Fibroblast of villous mesenchyme (primary cell): ENCODE measurements around the gene TRMT1. TPM values are rescaled to one million over a fixed set of nuclear protein-coding genes. Genes with fewer than 3 reads are reported as not detected.
A peak's percentile ranks its signal among the peaks of the same experiment; 100 is the strongest.

Source experiments
- DNase-seq: peaks from one replicate; pipeline ENCODE4 v3.0.0-alpha.2; 2010; ENCODE audit warnings: low read depth
- H3K4me3 ChIP-seq: 2 replicates; pipeline ENCODE4 v1.5.1; 2011; ENCODE audit warnings: low read depth, mild to moderate bottlenecking, low read length
- CTCF ChIP-seq: IDR thresholded peaks from 2 replicates; pipeline ENCODE4 v1.5.1; 2012; ENCODE audit warnings: low read depth, mild to moderate bottlenecking, low read length; ENCODE audit not compliant: insufficient read depth
- total RNA-seq: library from RNA; depleted of rRNA; stranded (reverse); fragments of >200 nt; gene quantifications from 2 replicates; pipeline ENCODE4 v1.2.3, GENCODE V29; 2012

Gene TRMT1
- total RNA-seq, 1 donor = 25.9 TPM

DNA sequence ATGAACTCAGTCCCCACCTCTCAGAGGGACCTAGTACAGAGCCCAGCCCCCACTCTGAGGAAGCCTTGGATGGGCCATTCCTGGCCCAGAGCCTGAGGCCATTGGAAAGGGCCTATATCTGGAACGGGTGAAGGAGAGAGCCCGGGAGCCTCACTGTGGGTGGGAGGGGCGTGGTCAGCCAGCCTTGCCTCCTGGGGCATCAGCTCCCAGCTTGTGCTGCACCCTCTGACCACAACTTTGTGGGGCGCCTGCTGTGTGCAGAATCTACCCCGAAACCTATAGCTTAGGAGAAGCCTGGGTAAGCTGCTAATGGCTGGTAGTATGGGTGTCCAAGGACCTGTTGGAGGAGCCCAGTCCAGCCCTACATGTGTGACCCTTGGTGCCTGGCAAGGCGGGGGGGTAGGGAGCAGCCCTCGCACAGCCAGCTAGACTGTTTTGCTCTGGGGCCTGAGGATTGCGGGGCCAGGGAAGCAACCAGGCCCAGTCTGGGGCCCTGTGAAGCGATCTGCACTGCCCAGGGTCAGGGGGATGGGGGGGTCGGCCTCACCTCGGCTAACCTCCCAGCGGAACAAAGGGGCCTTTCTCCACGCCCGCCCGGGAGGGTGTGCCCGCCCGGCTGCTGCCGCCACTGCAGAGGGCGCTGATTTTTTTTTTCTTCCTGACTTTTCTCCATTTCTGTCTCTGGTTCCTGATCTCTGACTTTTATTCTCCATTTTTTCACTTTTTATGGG is 56.1 kb downstream of the TRMT1 start:
- DNase-seq = no peak
- no peak for TF ChIP-seq CTCF
- H3K4me3 ChIP-seq = peak overlapping the region; percentile 18

DNA sequence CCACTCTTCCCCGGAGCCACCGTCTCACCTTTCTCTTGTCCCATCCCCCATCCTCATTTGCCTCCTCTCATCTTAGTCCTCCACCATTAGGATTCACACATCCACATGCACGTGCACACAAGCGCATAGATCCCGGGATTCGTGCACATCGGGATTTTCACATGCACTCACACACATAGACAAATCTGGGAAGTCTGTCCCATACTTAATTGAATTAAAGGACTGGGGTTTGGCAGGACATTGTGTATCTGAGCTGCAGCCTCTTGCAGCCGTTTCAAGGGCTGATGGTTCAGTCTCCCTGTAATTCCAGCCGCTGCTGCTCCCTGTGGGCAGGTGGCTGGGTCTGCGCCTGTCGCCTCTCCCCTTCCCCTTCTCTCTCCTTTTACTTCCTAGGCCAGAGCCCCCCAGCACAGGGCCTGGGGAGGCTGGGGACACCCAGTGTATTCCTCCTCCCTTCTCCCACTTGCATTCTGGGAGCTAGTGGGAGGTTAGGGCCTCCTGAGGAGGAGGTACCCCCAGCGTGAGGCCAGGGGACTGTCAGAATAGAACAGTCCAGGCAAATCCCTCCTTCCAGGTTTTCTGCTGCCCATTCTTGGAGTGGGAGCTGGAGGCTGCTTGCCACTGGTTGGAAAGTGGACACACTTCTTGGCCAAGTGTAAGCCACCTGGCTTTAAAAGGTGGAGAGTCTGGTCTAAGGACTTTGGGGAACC is 57.4 kb downstream of the TRMT1 start:
- H3K4me3 ChIP-seq = no peak overlapping the region
- no peak for DNase-seq
- no peak for TF ChIP-seq CTCF

- DNase-seq = no peak
- no peak overlapping the region for H3K4me3 ChIP-seq
- TF ChIP-seq CTCF = no peak
Observed at GRCh38 chr19:13057744-13058143, 58.8 kb downstream of the TRMT1 start.

DNA sequence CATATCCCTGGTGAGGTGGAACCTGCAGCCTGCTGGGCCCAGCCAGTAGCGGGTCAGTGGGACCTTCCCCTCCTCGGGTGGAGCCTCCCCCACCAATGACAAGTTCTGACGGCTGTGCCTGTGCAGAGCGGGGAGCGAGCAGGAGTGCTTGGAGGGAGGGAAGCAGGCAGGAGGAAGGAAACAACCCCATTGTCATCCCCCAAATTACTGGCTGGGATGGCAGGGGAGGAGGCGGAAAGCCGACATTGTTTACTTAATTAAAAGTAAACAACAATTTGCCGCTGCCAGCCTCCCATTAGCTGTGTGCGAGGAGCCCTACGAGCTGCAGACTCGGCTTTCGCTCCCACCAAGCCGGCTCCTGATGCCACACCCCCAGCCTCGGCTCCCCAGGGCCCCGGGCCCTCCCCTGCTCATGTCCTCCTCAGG is 59.4 kb downstream of the TRMT1 start:
- no peak for DNase-seq
- H3K4me3 ChIP-seq = no peak overlapping the region
- TF ChIP-seq CTCF = no peak

GRCh38 chr19:13056052-13056660 is 60.4 kb downstream of the TRMT1 start:
- no peak for TF ChIP-seq CTCF

GRCh38 chr19:13055213-13056051 is 61.1 kb downstream of the TRMT1 start:
- TF ChIP-seq CTCF = no peak
- H3K4me3 ChIP-seq = peak overlapping the region; percentile 30
- DNase-seq = peak; percentile 91

More at GRCh38 chr19:13056052-13056660, 60.4 kb downstream of the TRMT1 start:
- peak; percentile 57 for DNase-seq
- peak overlapping the region; percentile 30 for H3K4me3 ChIP-seq
